HG03378 (cell line): ENCODE results near the gene WWOX.

Source experiments
- ATAC-seq: cut with Tn5 transposase; IDR thresholded peaks from one replicate; pipeline ENCODE4 v1.9.1; 2021; ENCODE audit warnings: mild to moderate bottlenecking, moderate library complexity; ENCODE audit not compliant: unreplicated experiment

The WWOX gene

DNA sequence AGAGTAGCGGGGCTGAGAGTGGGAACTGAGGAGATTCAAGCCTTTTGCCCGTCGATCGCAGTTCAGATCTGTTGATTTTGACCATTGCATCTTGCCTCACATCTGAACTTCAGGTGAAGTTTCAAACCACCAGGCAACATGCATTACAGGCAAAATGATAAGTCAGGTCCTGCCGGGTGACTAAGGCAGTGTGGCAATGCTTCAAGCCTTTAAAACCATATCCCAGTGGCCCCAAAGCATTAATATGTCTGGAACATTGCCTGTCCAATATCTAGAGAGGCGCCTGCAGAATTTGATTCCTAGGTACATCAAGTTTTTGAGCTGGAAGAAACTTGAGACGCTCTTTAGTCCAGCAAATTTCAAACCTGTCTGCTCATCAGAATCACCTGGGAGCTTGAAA lies 998.3 kb downstream of the WWOX start:
- ATAC-seq, result no peak

DNA sequence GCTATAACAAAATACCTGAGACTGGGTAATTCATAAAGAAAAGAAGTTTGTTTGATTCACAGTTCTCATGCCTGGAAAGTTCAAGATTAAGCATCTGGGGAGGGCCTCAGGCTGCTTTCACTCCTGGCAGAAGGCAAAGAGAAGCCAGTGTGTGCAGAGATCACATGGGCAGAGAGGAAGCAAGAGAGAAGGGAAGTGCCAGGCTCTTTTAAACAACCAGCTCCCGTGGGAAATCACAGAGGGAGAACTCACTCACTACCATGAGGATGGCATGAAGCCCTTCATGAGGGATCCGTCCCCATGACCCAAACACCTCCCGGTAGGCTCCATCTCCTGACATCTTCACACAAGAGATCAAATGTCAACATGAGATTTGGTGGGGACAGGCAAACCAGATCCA lies 999.5 kb downstream of the WWOX start:
- ATAC-seq, result no peak

GRCh38 chr16:79099716-79100115 lies 1000.3 kb downstream of the WWOX start:
- ATAC-seq, result no peak

GRCh38 chr16:79100447-79100846 lies 1001.0 kb downstream of the WWOX start:
- ATAC-seq, result no peak

GRCh38 chr16:79101491-79101890 lies 1002.0 kb downstream of the WWOX start:
- ATAC-seq, result no peak

GRCh38 chr16:79104567-79104966 lies 1005.1 kb downstream of the WWOX start:
- ATAC-seq, result no peak

- no peak for ATAC-seq
Measured at GRCh38 chr16:79107301-79107700, 1007.8 kb downstream of the WWOX start.

- no peak for ATAC-seq
Measured at GRCh38 chr16:79109771-79110170, 1010.3 kb downstream of the WWOX start.

GRCh38 chr16:79110242-79110641 lies 1010.8 kb downstream of the WWOX start:
- ATAC-seq, result no peak

DNA sequence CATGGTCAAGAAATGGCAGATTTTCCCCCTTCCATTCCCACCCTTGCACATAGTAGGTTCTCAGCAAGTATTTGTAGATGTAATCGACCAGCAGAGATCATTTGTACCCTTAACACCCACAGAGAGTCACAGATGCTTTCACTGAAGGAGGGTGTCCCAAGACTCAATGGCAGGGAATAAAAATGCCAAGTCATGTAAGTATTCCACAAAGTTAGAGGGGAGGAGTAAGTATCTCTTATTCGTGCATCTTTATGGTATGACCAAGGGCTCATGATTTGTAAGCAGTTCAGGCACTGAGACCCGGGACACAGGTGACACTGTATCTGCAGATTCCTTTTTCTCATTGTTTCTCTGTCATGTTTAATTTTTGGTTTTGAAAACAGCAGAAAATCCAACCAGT lies 1011.5 kb downstream of the WWOX start:
- ATAC-seq, result no peak

DNA sequence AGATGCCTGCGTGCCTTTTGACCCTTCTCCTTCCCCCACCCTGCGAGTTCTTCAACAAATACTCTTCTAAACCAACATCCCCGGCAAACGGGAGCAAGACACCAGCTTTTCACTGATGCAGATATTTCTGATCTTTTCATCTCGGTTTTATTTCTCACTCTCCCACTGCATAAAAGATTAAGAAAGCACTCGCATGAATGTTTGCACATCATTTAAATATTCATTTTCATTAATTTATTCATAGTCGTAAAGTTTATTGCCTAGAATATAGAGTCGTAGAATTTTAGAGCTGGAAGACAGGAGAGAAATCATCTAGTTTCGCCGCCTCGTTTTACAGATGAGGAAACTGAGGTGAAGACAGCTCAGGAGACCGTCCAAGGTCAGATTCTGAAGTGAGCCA lies 1013.0 kb downstream of the WWOX start:
- no peak for ATAC-seq

GRCh38 chr16:79113826-79114225 lies 1014.4 kb downstream of the WWOX start:
- ATAC-seq, result no peak

- ATAC-seq, result no peak
Measured at GRCh38 chr16:79114759-79115158, 1015.3 kb downstream of the WWOX start.

DNA sequence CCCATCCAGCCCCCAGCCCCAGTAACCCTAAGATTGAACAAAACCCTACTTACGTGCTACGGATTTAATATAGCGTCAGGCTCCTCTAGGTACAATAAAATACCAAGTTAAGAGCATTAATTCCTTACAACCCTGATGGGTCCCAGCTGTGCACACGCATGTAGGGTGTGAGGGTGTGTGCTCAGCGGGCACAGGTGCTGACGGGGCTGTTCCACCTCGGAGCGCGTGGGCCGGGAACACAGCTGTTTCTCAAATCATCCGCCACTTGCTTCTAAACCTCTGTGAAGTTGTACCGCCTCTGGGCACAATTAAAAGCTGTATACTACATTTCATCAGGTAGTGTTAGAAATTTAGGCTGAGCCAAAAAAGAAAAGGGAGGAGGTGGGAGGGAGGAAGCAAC lies 1022.5 kb downstream of the WWOX start:
- no peak for ATAC-seq

GRCh38 chr16:79122343-79122742 lies 1022.9 kb downstream of the WWOX start:
- no peak for ATAC-seq

GRCh38 chr16:79124016-79124756 lies 1024.7 kb downstream of the WWOX start:
- no peak for ATAC-seq

DNA sequence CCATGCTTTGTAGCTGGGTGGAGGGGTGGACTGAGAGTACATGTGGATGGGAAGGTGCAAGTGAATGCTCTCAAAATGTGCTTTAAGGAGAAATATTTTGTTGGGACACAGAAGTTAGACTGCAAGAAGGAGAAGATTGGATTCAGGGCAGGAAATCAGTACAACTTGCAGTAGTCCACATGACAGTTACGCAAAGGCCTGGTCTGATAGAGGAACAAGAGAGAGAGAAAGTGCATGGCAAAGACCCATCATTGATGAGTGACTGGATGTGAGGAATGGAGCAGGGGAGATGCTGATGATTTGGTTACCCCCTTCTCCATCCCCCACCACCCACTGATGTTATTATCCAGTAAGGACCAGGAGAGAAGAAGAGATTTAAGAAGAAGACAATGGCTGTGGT lies 1028.3 kb downstream of the WWOX start:
- no peak for ATAC-seq

- no peak for ATAC-seq
Measured at GRCh38 chr16:79128706-79129105, 1029.3 kb downstream of the WWOX start.

DNA sequence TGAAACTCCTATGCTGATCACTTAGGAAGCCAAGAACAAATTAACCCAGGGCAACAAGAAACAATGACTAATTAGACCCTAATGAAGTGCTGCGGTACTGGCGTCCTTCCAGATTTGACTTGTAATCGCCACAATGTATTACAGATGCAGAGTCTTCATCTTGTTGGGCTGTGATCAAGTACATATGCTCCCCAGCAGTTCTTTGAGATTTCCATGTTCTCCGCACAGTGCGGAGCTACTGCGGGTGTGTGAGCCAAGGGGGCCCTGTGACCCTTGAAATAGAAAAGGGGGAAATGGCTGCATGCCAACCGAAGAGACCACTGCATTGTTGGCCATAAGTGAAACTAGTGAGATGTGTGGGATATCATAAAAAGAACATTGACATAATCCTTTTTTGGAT lies 1031.2 kb downstream of the WWOX start:
- no peak for ATAC-seq

- no peak for ATAC-seq
Measured at GRCh38 chr16:79131321-79132075, 1032.0 kb downstream of the WWOX start.

DNA sequence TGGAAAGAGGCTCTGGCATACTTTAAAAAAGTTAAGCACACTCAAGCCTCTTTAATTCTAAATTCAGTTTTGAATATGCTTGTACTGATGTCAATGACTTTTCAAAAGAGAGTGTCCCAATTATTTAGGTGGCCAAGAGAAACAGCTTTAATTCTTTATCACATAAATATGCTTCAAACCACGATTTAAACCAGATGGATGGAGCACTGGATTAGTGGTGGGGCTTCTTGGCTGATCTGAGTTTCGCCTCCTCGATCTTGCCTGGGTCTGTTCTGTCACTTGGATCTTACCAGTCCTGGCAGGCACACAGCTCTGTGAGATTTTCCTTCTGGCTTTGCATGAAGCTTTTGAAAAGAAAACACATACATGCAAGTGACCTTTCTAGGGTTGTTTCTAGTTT lies 1033.2 kb downstream of the WWOX start:
- ATAC-seq, result no peak

DNA sequence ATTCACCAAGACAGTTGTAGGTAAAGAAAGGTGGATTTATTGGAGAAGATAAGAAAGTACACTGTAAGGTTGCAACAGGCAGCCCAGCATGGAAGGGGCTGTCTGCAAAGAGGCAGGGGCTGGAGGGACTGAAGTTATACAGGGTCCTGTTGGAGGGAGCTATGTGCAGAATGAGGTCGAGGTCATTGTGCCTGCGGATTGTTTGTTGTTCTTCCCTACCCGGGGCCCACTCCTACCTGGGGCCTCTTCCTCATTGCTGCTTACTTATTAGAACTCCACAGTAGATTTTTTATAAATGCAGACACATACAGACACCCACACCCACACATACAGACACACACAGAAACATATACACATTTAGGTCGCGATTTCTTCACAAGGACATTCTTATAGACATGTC lies 1034.8 kb downstream of the WWOX start:
- ATAC-seq, result no peak

DNA sequence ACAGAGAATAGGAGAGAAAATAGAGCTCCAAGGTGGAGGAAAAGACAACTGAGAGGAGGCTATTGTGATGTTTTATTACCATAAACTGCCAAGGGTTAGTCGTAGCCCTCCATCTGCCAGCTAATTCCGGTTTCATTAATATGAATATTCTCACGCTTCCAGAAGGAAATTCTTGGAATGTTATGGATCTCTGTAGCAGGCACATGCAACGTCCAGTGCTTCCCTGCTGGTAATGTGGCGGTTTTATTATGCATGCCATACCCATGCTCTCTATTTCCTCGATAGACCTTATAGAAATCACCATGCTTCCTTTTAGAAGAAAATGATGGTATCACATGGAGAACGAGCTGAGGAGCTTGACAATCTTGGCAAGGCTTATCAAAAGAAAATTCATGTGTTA lies 1037.5 kb downstream of the WWOX start:
- no peak for ATAC-seq
